HepG2 (cell line): ENCODE results near the gene ACAT2. TPM values are rescaled to one million over a fixed set of nuclear protein-coding genes. Genes with fewer than 3 reads are reported as not detected.
A peak's percentile ranks its signal among the peaks of the same experiment; 100 is the strongest.

Source experiments
- FOXJ3 ChIP-seq: sonication (generic); formaldehyde crosslinking; IDR thresholded peaks from 2 replicates; pipeline ENCODE4 v1.4.0; 2020; ENCODE audit warnings: missing genetic modification reagents, mild to moderate bottlenecking, borderline replicate concordance
- GABPA ChIP-seq, 2 experiments: IDR thresholded peaks; 2 replicates each; pipeline ENCODE4 v1.6.1; 2011 to 2016; ENCODE audit warnings: low read depth in 2 of 2, low read length in 1 of 2, missing biosample characterization in 1 of 2, missing genetic modification characterization in 1 of 2
- HINFP ChIP-seq: sonication (generic); formaldehyde crosslinking; IDR thresholded peaks from 2 replicates; pipeline ENCODE4 v1.4.0; 2020; ENCODE audit warnings: low read depth, mild to moderate bottlenecking, missing genetic modification reagents
- HMGXB4 ChIP-seq, 2 experiments: sonication (generic) in 1 of 2; formaldehyde crosslinking in 1 of 2; IDR thresholded peaks; 2 replicates each; pipeline versions ENCODE4 v1.4.0 to v1.6.1; 2018 to 2020; ENCODE audit warnings: missing genetic modification reagents in 2 of 2, borderline replicate concordance in 1 of 2, low read depth in 1 of 2, mild to moderate bottlenecking in 1 of 2, missing biosample characterization in 1 of 2
- POLR2A ChIP-seq, 2 experiments: IDR thresholded peaks; 2 replicates each; pipeline ENCODE4 v1.6.1; 2011; ENCODE audit warnings: low read depth in 2 of 2, low read length in 2 of 2, mild to moderate bottlenecking in 1 of 2, moderate library complexity in 1 of 2; ENCODE audit not compliant: insufficient read depth in 1 of 2
- PRDM15 ChIP-seq: sonication (generic); formaldehyde crosslinking; IDR thresholded peaks from 2 replicates; pipeline ENCODE4 v1.4.0; 2020; ENCODE audit warnings: missing genetic modification reagents
- RBAK ChIP-seq: sonication (generic); formaldehyde crosslinking; IDR thresholded peaks from 2 replicates; pipeline ENCODE4 v1.5.1; 2020; ENCODE audit warnings: mild to moderate bottlenecking, missing genetic modification reagents
- SMAD9 ChIP-seq: sonication (generic); formaldehyde crosslinking; IDR thresholded peaks from 2 replicates; pipeline ENCODE4 v1.5.1; 2020; ENCODE audit warnings: mild to moderate bottlenecking, missing genetic modification reagents
- TBL1XR1 ChIP-seq: fragments of 150-350 bp; IDR thresholded peaks from 2 replicates; pipeline ENCODE4 v1.6.1; 2014; ENCODE audit warnings: borderline replicate concordance, low read length; ENCODE audit not compliant: partially characterized antibody
- ZBTB7A ChIP-seq: sonication (generic); formaldehyde crosslinking; IDR thresholded peaks from 2 replicates; pipeline ENCODE4 v1.8.0; 2022; ENCODE audit warnings: mild to moderate bottlenecking, missing genetic modification reagents
- ZGPAT ChIP-seq: IDR thresholded peaks from 2 replicates; pipeline ENCODE4 v1.6.1; 2016; ENCODE audit warnings: mild to moderate bottlenecking
- ZNF383 ChIP-seq: sonication (generic); formaldehyde crosslinking; IDR thresholded peaks from 2 replicates; pipeline ENCODE4 v1.4.0; 2020; ENCODE audit warnings: missing genetic modification reagents, mild to moderate bottlenecking, borderline replicate concordance
- ZNF44 ChIP-seq: sonication (generic); formaldehyde crosslinking; IDR thresholded peaks from 2 replicates; pipeline ENCODE4 v1.5.1; 2020; ENCODE audit warnings: mild to moderate bottlenecking, missing genetic modification reagents
- ZNF556 ChIP-seq: sonication (generic); formaldehyde crosslinking; IDR thresholded peaks from 2 replicates; pipeline ENCODE4 v1.4.0; 2020; ENCODE audit warnings: mild to moderate bottlenecking, missing genetic modification reagents, borderline replicate concordance
- ZNF773 ChIP-seq: sonication (generic); formaldehyde crosslinking; IDR thresholded peaks from 2 replicates; pipeline ENCODE4 v1.4.0; 2020; ENCODE audit warnings: missing genetic modification reagents, borderline replicate concordance
- polyA plus RNA-seq, 8 experiments: library from polyadenylated mRNA; depleted of rRNA in 3 of 8; stranded (reverse) in 7 of 8; unstranded in 1 of 8; fragments of >200 nt; fragmentation: Illumina TruSeq in 4 of 8; extraction: Trizol in 4 of 8; gene quantifications; 2 replicates each; pipeline versions ENCODE4 v1.2.1 to v1.2.3, GENCODE V29; 2011 to 2016; ENCODE audit warnings: low read depth in 4 of 8, missing spikeins in 1 of 8, mixed read lengths in 1 of 8; ENCODE audit not compliant: insufficient read depth in 1 of 8
- total RNA-seq, 5 experiments: library from RNA; depleted of rRNA; stranded (reverse); fragments of >200 nt; fragmentation: Illumina TruSeq; extraction: Trizol; gene quantifications; 2 replicates each; pipeline ENCODE4 v1.2.3, GENCODE V29; 2016; ENCODE audit warnings: low read depth in 1 of 5
- TF ChIP-seq, protein P1 (sequence below): IDR thresholded peaks from 2 replicates; pipeline ENCODE4 v1.6.1; 2016; ENCODE audit warnings: low read depth

The ACAT2 gene
- total and polyA plus RNA-seq, 2 of the 13 experiments (the other 11 are each of a cell fraction or from before 2014, with no cell fraction given): 121 to 534 TPM

GRCh38 chr6:159789377-159790148, 27.7 kb downstream of the ACAT2 start, which contains the start of gene TCP1 (continued):
- TF ChIP-seq ZNF556: peak; percentile 13; the same call in 1 of the 2 replicates
- TF ChIP-seq POLR2A (IDR thresholded peaks at IDR 0.05; ENCODE audit: insufficient read depth in 1 of 2, low read depth in 2 of 2, low read length in 2 of 2): peak; percentile 96 to 98
- peak; percentile 93 for TF ChIP-seq PRDM15
- 0 out of 2 replicates have a peak, but pooled peaks have one; percentile 13 for TF ChIP-seq ZNF773 (CRISPR knock-in tag)
- TF ChIP-seq FOXJ3 (CRISPR knock-in tag): peak; percentile 45
- TF ChIP-seq SMAD9 (CRISPR knock-in tag): 0 out of 2 replicates have a peak, but pooled peaks have one; percentile 65
- TF ChIP-seq, protein P1, sequence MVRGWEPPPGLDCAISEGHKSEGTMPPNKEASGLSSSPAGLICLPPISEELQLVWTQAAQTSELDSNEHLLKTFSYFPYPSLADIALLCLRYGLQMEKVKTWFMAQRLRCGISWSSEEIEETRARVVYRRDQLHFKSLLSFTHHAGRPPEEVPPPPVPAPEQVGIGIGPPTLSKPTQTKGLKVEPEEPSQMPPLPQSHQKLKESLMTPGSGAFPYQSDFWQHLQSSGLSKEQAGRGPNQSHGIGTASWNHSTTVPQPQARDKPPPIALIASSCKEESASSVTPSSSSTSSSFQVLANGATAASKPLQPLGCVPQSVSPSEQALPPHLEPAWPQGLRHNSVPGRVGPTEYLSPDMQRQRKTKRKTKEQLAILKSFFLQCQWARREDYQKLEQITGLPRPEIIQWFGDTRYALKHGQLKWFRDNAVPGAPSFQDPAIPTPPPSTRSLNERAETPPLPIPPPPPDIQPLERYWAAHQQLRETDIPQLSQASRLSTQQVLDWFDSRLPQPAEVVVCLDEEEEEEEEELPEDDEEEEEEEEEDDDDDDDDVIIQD (CRISPR knock-in tag): peak; percentile 94
- peak; percentile 82 for TF ChIP-seq ZGPAT (CRISPR knock-in tag)
- TF ChIP-seq GABPA (IDR thresholded peaks at IDR 0.05; ENCODE audit: low read depth, low read length): peak; percentile 91
- peak; percentile 97 for TF ChIP-seq GABPA (CRISPR knock-in tag; IDR thresholded peaks at IDR 0.05; ENCODE audit: low read depth)
- TF ChIP-seq RBAK: no peak
- no peak for TF ChIP-seq ZNF44 (CRISPR knock-in tag)
- no peak for TF ChIP-seq ZBTB7A (CRISPR knock-in tag)
- TF ChIP-seq HINFP (CRISPR knock-in tag): peak; percentile 78
- TF ChIP-seq TBL1XR1: no peak
- TF ChIP-seq ZNF383: 0 out of 2 replicates have a peak, but pooled peaks have one; percentile 73
- peak; percentile 85 to 93; a peak in 3 of 4 replicates for TF ChIP-seq HMGXB4 (CRISPR knock-in tag; IDR thresholded peaks at IDR 0.05; ENCODE audit: borderline replicate concordance in 1 of 2, low read depth in 1 of 2)
